Suprapubic skin (tissue), 3 donors: Measurements from ENCODE around the gene PLK5.

Experiments
- POLR2A ChIP-seq, 2 donors: fragments of 450-650 bp; IDR thresholded peaks; one replicate each; pipeline ENCODE4 v1.6.1; 2017; ENCODE audit warnings: antibody characterized with exemption in 2 of 2, mild to moderate bottlenecking in 2 of 2, moderate library complexity in 2 of 2
- TF ChIP-seq, protein P1 (sequence below), 2 donors: fragments of 200-600 bp in 1 of 2; fragments of 450-650 bp in 1 of 2; sonication (generic) in 1 of 2; IDR thresholded peaks; one replicate each; pipeline ENCODE4 v1.5.1; 2016 to 2019; ENCODE audit warnings: antibody characterized with exemption in 2 of 2, mild to moderate bottlenecking in 1 of 2, moderate library complexity in 1 of 2

DNA sequence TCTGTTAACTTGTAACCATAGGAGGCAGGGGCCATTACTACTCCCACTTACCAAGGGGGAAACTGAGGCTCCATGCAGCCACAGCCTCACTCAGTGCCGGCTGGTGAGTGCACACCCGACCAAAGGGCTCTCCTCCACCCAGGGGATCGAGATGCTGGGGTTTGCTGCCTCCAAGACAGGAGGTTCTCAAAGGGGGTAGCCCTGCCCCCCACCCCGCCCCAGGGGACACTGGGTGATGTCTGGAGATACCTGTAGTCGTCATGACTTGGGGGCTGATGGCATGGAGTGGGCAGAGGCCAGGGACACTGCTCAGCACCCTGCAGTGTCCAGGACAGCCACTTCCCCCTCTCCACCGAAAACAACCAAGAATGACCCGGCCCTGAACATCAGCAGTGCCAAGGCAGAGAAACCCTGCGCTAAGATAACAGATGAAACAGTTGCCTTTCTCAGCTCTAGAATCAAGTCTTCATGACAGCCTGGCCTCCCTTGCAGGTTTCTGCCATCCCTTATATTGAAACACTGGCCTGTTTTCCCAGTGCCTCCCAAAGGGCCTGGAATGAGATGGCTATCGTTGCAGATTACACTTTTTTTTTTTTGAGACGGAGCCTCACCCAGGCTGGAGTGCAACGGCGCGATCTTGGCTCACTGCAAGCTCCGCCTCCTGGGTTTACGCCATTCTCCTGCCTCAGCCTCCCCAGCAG is 29.6 kb upstream of the PLK5 start:
- TF ChIP-seq, protein P1, sequence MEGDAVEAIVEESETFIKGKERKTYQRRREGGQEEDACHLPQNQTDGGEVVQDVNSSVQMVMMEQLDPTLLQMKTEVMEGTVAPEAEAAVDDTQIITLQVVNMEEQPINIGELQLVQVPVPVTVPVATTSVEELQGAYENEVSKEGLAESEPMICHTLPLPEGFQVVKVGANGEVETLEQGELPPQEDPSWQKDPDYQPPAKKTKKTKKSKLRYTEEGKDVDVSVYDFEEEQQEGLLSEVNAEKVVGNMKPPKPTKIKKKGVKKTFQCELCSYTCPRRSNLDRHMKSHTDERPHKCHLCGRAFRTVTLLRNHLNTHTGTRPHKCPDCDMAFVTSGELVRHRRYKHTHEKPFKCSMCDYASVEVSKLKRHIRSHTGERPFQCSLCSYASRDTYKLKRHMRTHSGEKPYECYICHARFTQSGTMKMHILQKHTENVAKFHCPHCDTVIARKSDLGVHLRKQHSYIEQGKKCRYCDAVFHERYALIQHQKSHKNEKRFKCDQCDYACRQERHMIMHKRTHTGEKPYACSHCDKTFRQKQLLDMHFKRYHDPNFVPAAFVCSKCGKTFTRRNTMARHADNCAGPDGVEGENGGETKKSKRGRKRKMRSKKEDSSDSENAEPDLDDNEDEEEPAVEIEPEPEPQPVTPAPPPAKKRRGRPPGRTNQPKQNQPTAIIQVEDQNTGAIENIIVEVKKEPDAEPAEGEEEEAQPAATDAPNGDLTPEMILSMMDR (IDR thresholded peaks at IDR 0.05) = no peak
- TF ChIP-seq POLR2A (IDR thresholded peaks at IDR 0.05) = no peak
